Measurements from ENCODE around the gene C1orf74. TPM values are rescaled to one million over a fixed set of nuclear protein-coding genes. Genes with fewer than 3 reads are reported as not detected.

C1orf74 gene
- total RNA-seq, 1 experiment from 2014 or later: 7.1 TPM

DNA sequence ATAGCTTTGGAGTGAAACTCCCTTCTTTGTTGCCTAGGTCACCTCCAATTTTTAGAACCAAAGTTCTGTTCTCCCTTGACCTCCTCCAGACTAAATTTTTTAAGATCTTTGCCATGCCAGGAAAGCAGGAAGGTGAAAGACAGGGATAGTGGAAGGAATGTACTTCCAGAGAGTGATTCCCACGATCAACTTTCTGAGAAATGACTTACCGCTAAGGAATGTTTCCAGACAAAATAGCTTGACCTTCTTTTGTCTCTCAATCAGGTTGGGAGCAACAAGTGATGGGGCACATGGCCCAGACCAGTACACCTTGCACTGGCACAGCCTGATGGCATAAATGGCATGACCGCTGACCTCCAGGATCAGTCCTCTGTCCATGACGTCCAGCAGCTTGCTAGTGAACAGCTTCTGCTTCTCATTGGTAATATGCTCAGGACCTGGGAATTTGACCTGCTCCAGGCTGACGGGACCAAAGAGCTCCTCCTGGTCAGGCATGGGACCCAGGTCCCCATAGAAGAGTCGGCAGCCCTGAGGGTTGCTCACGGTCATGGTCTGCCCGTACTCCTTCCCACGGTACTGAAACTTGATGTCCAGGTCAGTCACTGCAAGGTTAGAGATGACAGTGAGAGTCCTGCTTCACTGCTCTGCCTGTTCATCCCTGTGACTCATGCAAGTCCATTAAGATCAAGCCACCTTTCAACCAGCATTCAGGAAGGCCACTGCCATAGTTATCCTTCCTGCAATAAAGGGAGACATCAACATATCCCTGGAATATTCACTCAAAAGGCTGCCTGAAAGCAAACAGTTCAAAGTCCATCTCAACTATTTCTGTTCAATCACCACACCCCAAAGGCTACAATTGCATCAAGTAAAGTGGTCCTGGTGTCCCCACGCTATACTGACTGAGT is 6.2 kb upstream of the C1orf74 start:
- Mint-ChIP-seq H3K4me1 (ENCODE audit: insufficient read depth, unreplicated experiment) (peaks cover 6% of the 10 kb centered on the region), H3K36me3 (ENCODE audit: insufficient read depth, unreplicated experiment) (peaks cover 100% of the 10 kb centered on the region), H3K27me3 (ENCODE audit: insufficient read depth, unreplicated experiment) (no peaks in the 10 kb centered on the region), H3K9me3 (ENCODE audit: unreplicated experiment) (no peaks in the 10 kb centered on the region), H3K27ac (ENCODE audit: low read depth, unreplicated experiment) (no peak overlapping the region), H3K4me3 (ENCODE audit: unreplicated experiment) (no peak overlapping the region)
- intact Hi-C loops (cut with micrococcal nuclease): no loop called here
- BruUV-seq (replicated peaks): no TSS peak
- ChIA-PET CTCF (interaction anchor here (0.6 to 14.2 kb wide), 10 partner anchors 10 to 278 kb away, joined by 3 to 263 read pairs (median 5); partner anchors contain the start of genes IRF6 and UTP25), POLR2A (interaction anchor here (0.8 to 4.5 kb wide), 6 partner anchors 10 to 32 kb away, joined by 3 to 53 read pairs (median 13); partner anchors contain the start of gene IRF6)
- TF ChIP-seq, protein P1, sequence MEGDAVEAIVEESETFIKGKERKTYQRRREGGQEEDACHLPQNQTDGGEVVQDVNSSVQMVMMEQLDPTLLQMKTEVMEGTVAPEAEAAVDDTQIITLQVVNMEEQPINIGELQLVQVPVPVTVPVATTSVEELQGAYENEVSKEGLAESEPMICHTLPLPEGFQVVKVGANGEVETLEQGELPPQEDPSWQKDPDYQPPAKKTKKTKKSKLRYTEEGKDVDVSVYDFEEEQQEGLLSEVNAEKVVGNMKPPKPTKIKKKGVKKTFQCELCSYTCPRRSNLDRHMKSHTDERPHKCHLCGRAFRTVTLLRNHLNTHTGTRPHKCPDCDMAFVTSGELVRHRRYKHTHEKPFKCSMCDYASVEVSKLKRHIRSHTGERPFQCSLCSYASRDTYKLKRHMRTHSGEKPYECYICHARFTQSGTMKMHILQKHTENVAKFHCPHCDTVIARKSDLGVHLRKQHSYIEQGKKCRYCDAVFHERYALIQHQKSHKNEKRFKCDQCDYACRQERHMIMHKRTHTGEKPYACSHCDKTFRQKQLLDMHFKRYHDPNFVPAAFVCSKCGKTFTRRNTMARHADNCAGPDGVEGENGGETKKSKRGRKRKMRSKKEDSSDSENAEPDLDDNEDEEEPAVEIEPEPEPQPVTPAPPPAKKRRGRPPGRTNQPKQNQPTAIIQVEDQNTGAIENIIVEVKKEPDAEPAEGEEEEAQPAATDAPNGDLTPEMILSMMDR (IDR thresholded peaks at IDR 0.05; ENCODE audit: unreplicated experiment): no peak
- peak; percentile 32 for DNase-seq (ENCODE audit: unreplicated experiment)

DNA sequence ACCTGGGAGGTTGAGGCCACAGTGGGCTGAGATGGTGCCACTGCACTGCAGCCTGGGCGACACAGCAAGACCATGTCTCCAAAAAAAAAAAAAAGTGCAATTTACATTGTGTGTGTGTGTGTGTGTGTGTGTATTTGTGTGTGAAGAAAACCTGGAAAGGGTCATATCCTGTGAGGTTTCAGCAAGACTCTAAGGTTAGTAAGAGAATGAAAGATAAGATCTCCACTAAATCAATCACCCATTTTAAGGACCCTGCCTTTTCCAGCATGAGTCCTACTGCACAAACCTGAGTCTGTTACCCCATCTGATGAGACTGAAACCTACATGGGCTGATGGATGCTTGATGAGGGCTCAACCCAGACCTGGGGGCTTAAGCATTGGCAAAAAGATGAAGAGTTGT is 4.9 kb upstream of the C1orf74 start:
- Mint-ChIP-seq H3K36me3 (ENCODE audit: insufficient read depth, unreplicated experiment) (peaks cover 100% of the 10 kb centered on the region), H3K27me3 (ENCODE audit: insufficient read depth, unreplicated experiment) (no peaks in the 10 kb centered on the region), H3K4me1 (ENCODE audit: insufficient read depth, unreplicated experiment) (peaks cover 17% of the 10 kb centered on the region), H3K27ac (ENCODE audit: low read depth, unreplicated experiment) (no peak overlapping the region), H3K9me3 (ENCODE audit: unreplicated experiment) (no peaks in the 10 kb centered on the region), H3K4me3 (ENCODE audit: unreplicated experiment) (no peak overlapping the region)
- no TSS peak for BruUV-seq (replicated peaks)
- CTCF ChIA-PET: interaction anchor here (7.1 kb wide), 1 partner anchor 34 kb away, joined by 70 read pairs; no protein-coding TSS in a partner anchor
- POLR2A ChIA-PET: no interaction called here
- no peak for DNase-seq (ENCODE audit: unreplicated experiment)
- TF ChIP-seq, protein P1 (IDR thresholded peaks at IDR 0.05; ENCODE audit: unreplicated experiment): no peak
- intact Hi-C loops (cut with micrococcal nuclease): no loop called here

DNA sequence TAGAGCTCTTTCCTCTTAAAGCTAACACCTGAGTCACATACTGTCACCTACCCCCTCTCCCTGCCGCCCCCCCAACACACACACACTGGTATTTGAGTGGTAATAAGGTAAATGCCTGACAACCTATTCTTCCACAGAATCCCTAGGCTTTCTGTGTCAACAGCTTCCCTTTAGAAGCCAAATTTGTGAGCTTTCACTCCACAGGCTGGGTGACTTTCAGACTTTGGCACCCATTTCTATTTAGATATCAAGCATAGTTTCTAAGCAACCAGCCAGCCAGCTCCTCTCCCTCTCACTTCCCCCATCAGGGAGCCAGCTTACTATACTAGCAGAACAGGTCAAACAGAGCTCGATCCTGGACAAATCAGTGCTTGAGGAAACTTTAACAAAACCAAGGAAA is 3.2 kb upstream of the C1orf74 start:
- peaks cover 88% of the 10 kb centered on the region for H3K36me3 Mint-ChIP-seq (ENCODE audit: insufficient read depth, unreplicated experiment)
- TF ChIP-seq, protein P1 (IDR thresholded peaks at IDR 0.05; ENCODE audit: unreplicated experiment): no peak
- no peaks in the 10 kb centered on the region for H3K27me3 Mint-ChIP-seq (ENCODE audit: insufficient read depth, unreplicated experiment)
- H3K9me3 Mint-ChIP-seq (ENCODE audit: unreplicated experiment): no peaks in the 10 kb centered on the region
- H3K4me3 Mint-ChIP-seq (ENCODE audit: unreplicated experiment): no peak overlapping the region
- DNase-seq (ENCODE audit: unreplicated experiment): no peak
- peaks cover 28% of the 10 kb centered on the region for H3K4me1 Mint-ChIP-seq (ENCODE audit: insufficient read depth, unreplicated experiment)
- intact Hi-C loops (cut with micrococcal nuclease): no loop called here
- H3K27ac Mint-ChIP-seq (ENCODE audit: low read depth, unreplicated experiment): no peak overlapping the region
- CTCF ChIA-PET: interaction anchor here (0.6 to 7.1 kb wide), 15 partner anchors 8 to 575 kb away, joined by 3 to 70 read pairs (median 6); partner anchors contain the start of gene IRF6
- POLR2A ChIA-PET: interaction anchor here (0.6 to 6.2 kb wide), 14 partner anchors 8 to 135 kb away, joined by 3 to 142 read pairs (median 4); partner anchors contain the start of genes IRF6, LAMB3 and UTP25
- BruUV-seq (replicated peaks): no TSS peak

DNA sequence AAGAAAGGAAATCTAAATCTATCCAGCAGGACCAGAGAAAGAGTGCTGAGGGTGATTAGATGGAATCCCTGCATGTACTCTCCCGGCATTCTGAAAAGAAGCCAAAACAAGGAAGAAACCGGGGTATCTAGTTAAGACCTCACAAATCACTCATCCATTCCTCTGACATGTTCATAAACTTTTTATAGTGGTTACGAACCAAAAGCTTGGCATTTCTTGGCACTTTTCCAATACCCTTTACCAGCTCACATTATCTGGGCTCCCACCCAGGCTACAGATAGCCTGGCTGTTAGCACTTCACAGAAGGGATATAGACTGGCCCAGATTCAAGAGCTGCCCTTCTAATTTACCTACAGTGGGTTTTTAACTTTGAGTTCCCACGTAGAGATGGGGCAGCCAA is 1.8 kb upstream of the C1orf74 start:
- no peak for DNase-seq (ENCODE audit: unreplicated experiment)
- Mint-ChIP-seq H3K4me1 (ENCODE audit: insufficient read depth, unreplicated experiment) (peaks cover 22% of the 10 kb centered on the region), H3K4me3 (ENCODE audit: unreplicated experiment) (no peak overlapping the region), H3K27ac (ENCODE audit: low read depth, unreplicated experiment) (peak overlapping the region; percentile 96), H3K36me3 (ENCODE audit: insufficient read depth, unreplicated experiment) (peaks cover 80% of the 10 kb centered on the region), H3K9me3 (ENCODE audit: unreplicated experiment) (no peaks in the 10 kb centered on the region), H3K27me3 (ENCODE audit: insufficient read depth, unreplicated experiment) (no peaks in the 10 kb centered on the region)
- no TSS peak for BruUV-seq (replicated peaks)
- TF ChIP-seq, protein P1 (IDR thresholded peaks at IDR 0.05; ENCODE audit: unreplicated experiment): no peak
- ChIA-PET CTCF (interaction anchor here (0.7 to 7.1 kb wide), 14 partner anchors 9 to 64 kb away, joined by 3 to 70 read pairs (median 6); partner anchors contain the start of gene UTP25), POLR2A (interaction anchor here (0.7 to 6.2 kb wide), 9 partner anchors 9 to 63 kb away, joined by 3 to 142 read pairs (median 38); partner anchors contain the start of gene IRF6)
- intact Hi-C loops (cut with micrococcal nuclease): no loop called here
